Measurements from ENCODE around the gene KISS1.
A peak's percentile ranks its signal among the peaks of the same experiment; 100 is the strongest.

KISS1 gene

DNA sequence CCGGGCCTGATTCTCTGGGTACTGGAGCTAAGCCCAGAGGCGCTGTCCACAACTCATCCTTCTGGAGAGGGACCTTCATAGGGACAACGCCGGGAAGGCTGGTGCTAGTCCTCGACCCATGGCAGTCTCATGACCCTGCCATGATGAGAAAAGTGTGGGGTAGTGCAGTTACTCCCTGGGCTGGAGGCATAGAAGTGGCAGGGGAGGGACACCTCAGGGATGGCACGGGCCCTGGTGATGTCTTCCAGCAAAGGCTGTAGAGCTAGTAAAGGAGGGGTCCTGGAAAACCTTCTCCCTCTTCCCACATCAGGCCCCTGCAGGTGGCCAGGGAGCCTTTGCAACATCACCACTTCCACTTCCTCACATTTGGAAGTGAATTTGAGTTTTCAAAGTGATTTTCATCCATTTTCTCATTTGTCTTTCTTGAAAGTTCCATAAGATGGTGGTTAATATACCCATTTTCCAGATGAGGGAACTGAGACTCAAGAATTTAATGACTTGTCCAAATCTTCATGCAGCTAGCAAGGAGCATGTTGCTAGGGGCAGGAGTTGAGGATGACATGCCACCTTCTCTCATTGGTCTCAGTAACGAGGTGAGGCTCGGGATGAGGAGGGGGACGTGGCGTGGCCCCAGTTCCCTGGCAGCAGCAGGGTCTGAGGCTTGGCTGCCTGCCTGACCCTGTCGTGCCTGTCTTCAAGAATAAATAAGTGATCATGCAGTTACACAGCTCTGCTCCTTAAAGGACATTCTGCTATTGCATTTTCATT, 20.8 kb upstream of the KISS1 start:
- no peak for DNase-seq

DNA sequence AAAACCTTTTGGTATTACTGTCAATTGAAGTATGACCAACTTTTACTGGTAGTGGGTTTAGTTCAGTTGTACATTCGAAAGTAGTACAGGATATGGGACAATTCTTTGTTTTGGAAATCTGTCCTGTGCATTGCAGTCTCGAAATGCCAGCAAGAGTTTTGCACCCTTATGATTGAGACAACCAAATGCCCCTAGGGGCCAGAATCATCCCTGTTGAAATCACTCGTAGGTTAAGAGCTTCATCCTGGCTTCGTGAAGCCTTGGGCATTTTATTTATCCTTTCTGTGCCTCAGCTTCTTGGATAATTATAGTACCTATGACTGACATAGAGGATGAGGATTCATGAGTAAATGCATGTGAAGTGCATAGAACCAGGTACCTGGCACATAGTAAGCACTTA, 19.9 kb upstream of the KISS1 start:
- no peak for DNase-seq

DNA sequence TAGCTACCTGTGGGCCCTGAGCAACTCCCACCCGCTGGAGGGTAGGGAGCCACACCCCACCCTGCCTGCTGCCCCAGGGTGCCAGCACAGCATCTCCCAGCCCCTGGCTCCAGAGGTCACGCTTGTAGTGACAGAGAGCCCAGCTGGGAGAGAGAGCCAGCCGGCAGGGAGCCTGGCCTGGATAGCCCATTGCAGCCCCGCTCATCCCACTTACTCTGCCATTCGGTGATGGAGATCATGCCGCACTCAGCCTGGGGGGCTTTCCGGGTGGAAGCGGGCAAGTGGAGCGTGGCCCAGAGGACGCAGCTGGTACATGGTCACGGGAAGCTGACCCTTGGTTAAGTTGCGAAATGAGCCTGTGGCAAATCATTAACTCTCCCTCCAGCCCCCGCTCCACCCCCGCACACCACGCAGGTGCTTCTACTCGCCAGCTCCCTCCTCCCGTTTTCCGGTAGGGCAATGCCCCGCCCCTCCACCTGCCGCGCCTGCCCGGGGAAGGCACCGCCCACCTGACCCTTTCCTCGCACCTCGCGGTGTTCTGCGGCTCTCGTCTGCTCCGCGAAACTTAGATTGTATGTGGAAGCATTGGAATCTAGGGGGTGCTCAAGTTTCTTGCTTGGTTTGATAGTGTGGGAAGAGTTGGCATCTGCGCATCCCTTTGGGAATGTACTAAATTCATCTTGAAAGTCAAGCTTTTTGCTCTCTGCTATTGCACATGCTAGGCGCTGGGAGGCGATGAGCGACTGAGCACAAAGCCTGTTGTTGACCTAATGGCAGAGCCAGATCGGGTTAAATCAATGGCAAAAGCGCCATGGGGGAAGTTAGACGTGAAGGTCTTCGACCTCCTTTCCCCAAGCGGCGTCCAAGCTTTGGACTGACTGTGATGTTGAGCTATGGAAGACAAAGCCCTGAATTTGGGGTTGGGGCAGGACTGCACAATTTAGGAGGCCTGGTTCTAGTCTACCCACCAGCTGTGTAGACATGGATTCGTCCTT, 17.7 kb upstream of the KISS1 start, which contains the start of gene GOLT1A:
TSS of gene GOLT1A (minus strand) at position 321 of the 995 bp plus-strand sequence. CDS start at position 239, 82 bp downstream.
- DNase-seq = peak; percentile 91

DNA sequence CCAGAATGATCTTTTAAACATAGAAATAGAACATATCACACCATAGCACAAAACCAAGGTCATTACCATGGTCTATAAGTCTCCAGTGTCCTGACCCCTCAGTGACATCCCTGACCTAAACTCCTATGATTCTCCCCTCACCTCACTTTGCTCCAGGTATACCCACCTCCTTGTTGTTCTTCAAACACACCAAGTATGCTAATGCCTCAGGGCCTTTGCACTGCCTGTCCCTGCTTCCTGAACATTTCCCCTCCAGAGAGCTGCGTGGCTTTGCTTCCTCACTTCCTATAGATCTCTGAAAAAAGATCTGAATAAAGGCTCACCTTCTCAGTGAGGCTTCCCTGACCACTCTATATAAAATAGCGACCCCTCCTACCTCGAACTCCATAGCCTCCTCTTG, 16.4 kb upstream of the KISS1 start:
- no peak for DNase-seq

DNA sequence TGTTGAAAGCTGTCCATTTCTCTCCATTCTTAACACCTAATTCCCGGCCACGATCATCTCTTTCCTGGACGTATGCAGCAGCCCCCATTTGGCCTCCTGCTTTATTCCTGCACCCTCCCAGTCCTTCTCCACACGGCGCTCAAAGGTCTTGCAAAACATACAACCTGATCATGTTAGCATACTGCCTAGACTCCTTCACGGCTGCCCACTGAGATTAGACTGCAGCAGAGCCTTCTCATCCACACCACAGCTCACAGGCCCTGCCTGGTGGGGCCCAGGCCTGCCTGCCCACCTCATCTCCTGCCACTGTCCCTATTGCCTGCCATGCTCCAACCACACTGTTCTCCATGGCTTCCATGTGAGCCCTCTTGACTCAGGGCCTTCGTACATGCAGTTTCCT, 14.8 kb upstream of the KISS1 start:
- no peak for DNase-seq

DNA sequence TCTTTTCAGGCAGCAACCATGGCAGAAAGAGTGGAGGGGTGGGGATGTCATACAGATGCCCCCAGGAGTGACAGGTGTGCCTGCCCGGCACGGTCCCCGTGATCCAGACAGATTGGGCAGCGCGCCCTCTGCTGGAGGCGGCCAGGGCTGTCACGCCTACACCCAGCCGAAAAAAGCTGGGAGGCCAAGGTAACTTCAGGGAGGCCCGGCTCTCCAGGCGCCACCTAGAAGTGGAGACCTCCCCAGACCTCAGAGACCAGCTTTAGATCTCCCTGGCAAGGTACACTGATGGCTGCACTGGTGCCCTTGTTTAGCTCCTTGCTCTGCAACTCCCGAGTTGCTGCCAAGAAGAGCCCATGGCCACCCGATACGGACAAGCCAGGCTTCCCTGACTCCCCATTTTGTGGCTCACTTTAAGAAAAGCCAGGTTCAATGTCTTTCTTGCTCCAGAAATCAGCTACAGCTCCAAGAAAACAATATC, 10.9 kb upstream of the KISS1 start:
- peak; percentile 9 for DNase-seq

DNA sequence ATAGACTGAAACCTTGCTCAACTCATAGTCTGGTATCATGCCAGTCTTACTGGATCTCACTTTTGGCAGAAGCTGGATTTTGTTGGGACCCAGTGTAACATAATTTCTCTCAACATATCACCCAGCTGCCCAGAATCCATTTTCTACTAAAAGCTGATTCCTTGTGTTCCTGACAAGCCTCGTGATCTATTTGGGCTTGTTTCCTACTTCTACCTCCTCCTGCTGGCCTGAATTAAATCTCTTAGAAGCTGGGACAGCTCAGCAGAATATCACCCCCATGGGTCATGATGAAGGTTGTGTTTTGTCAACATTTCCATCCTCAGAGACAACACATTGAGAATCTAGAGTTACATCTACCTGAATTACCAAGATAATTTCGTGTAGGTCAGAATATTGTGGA, 9.8 kb upstream of the KISS1 start:
- DNase-seq = no peak

DNA sequence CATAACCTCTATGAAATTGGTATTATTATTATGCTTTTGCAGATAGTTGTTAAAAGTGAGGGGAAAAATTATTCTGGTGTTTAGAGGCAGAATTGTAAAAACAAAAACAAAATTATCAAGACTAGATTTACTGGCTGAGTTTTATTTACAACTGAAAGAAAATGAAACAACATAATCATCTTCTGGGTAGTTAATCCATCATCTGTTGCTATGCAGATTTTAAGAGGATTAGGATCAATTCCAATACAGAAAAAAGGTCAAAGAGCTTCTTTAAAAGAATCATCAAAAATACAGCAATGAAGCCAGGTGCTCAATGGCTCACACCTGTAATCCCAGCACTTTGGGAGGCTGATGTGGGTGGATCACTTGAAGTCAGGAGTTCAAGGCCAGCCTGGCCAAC, 9.2 kb upstream of the KISS1 start:
- no peak for DNase-seq

DNA sequence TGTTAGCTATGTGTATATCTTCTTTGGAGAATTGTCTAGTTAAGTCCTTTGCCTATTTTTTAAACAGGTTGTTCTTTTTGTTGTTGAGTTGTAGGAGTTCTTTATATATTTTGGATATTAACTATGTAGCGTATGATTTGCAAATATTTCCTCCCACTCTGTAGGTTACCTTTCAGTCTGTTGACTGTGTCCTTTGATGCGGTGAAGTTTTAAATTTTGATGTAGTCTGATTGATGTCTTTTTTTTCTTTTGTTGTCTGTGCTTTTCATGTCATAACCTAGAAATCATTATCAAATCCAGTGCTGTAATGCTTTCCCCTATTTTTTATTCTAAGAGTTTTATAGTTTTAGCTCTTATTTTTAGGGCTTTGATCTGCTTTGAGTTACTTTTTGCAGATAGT, 8.7 kb upstream of the KISS1 start:
- no peak for DNase-seq

DNA sequence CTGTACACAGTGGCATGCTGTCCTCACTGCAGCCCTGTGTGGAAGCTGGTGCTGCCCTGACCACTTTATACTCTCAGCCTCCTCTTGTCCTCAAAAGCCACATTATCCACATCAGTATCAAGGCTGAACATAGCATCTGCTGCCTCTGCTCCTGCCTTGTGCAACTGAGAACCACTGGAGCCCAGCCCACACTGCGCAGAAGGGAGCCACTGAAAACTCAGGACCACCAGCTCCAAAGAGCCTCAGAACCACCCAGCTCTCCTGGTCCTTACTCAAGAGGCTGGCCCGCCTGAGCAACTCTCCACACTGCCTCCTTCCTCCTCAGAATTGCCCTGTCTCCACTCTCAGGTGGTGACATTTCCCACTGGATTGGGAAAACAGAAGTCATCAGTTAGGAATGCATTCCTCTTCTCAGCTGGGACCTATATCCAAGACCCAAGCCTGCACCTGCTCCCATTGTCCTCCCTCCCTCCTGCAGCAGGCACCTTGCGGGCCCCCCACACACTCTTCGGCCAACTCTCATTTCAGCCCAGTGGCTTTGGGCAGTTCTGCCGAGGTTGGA, 7.0 kb upstream of the KISS1 start:
- no peak for DNase-seq

DNA sequence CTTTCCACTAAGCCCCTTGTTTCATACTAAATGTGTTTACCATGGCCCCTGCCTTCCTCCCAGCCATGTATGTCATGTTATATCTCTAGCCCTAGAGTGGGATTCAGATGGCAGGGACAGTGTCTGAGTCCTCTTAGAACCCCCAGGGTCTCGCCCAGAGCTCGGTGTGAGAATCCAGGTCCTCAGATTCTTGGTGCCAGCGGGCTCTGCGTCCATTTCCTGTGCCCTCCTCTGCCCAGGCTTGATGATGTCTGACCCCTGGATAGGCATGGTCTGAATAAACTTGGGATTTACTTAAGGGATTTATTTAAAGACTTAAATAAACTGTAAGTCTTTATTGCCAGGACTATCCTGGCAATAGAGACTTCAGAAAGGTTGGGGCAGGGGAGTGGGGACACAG, 6.2 kb upstream of the KISS1 start:
- no peak for DNase-seq

DNA sequence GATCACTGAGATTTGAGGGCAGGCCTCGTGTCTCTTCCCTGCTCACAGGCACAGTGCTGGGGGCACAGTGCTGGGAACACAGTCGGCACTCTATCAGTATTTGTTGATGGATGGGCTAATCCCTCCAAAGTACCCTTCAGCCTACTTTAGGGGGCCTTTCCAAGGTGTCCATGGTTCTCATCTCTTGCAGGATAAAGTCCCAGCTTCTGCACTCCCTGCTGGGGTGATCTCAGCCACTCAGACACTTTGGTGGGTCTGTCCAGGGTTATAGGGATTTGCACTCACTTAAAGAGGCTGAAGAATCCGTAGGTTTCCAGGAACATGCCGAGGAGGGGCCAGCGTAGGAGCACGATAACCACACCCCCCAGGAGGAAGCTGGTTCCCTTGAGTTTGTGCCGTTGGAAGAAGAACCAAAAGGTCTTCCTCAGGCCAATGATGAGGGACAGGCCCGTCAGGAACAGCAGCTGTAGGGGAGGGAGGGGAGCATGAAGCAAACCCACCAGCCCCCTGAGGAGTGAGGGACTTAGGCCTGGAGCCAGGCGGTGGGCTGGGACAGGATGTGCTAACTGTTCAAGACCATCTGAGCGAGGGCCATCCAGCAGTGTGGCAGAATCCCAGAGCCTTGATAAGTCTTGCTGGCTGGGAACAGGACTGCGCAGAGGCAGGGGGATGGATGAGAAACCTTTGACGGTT, 5.2 kb upstream of the KISS1 start:
- no peak for DNase-seq

DNA sequence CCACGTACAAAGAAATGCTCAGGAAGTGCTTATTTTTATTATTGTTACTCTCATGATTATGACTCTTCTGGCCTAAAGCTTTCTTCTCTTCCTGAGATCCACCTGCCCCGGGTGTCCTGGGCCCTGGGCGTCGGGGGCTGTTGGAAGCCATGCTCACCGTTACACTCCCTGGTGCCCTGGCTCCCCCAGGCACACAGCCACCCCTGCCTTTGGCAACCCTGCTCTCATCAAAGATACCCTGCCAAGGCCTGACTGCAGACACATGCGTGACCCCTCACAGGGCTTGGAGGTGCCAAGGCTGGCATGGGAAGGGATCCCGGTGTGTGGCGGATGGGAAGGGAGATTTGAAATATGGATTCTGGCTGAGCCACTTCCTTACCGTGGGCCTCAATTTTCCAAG, 3.3 kb upstream of the KISS1 start:
- DNase-seq = no peak

DNA sequence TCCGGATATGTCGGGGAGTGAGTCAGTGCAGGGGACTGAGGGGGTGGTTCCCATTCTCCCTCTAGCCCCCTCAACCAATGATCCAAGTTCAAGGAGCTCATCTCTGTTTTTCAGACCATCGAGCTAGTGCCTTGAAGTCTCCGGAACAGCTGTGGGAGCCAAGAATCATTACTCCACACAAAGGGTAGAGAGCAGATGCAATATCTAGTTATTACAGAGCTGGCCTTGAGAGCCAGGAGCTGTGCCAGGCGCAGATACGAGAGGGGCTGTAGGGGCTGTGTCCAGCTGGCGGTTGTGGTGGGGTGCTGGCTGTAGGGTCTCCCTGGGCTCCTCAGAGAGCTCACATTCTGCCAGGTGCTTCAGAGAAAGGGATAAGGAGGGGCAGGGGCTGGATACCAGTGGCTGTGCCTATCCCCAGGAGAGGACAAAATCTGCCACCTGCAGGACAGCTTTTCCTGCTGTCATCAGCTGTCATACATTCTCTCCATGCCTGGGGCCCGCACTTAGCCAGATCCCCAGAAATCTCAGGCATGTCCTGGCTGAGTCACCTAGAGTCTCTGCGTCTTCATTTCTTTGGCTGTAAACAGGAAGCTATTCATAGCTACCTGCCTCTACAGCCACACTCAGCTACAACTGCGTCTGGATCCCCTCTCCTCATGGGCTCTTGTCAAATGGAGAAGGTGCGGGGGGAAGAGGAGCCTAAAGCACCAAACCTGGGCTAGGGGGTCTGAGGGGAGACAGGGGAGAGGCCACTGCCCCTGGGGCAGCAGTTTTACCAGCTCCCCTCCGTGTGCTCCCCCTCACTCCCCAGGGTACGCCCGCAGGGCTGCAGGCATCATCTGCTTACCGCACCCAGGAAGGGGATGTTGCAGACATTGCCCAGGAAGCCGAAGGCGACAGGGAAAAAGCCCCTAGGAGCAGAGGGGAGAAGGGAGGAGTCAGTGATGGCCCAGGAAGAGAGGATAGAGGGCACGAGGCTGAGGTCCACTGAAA, 2.4 kb upstream of the KISS1 start:
- peak; percentile 61 for DNase-seq

DNA sequence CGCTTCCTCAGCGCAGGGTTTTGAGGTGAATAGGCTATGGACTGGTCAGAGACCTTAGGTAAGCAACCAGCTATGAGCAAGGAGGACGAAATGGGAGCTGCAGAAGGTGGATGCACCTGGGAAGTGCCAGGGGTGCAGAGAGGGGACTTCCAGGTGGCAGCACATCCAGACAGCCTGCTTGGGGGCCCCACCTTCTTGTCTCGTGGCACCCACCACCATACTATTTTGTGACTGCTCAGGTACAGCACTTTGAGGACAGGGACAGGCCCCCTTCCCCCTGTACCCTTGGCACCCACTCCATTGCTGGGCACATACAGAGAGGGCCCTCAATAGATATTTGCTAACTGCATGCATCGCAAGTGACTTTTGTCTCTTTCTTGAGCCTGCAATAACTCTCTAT, 777 bp upstream of the KISS1 start:
- no peak for DNase-seq

DNA sequence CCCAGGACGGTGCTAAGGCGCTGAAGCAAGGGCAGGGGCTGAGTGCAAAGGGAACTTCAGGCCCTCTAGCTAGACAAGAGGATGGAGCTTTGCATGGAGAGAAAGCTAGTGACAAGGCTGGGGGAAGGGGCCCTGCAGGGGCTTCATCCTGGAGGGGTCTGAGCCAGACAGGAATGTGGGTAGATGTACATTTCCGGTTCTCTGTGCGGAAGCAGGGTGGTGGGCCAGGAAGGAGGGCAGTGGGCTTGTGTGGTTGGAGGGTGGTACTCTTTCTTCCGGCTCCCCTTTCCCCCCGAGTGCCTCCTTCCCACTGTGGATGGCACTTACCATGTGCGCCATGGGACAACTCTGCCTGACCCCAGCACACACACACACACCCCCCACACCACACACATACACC, 1.5 kb downstream of the KISS1 start:
- DNase-seq = no peak

DNA sequence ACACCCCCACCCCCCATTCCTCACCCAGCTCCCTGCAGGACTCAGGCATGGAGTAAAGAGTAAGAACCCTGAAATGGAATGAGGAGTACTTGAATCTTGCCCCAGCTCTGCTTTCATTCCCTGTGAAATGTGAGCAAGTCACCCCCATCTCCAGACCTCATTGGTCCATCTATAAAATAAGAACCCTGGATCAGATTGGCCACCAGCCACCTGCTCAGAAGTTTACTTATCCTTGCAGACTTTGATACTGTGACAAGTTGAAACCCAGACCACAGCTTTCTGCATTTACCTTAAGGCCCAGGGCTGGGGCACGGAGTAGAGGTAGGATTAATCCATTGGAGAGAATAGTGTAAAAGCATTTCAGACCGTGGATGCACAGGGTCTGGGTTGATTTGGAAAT, 2.2 kb downstream of the KISS1 start:
- DNase-seq = no peak

DNA sequence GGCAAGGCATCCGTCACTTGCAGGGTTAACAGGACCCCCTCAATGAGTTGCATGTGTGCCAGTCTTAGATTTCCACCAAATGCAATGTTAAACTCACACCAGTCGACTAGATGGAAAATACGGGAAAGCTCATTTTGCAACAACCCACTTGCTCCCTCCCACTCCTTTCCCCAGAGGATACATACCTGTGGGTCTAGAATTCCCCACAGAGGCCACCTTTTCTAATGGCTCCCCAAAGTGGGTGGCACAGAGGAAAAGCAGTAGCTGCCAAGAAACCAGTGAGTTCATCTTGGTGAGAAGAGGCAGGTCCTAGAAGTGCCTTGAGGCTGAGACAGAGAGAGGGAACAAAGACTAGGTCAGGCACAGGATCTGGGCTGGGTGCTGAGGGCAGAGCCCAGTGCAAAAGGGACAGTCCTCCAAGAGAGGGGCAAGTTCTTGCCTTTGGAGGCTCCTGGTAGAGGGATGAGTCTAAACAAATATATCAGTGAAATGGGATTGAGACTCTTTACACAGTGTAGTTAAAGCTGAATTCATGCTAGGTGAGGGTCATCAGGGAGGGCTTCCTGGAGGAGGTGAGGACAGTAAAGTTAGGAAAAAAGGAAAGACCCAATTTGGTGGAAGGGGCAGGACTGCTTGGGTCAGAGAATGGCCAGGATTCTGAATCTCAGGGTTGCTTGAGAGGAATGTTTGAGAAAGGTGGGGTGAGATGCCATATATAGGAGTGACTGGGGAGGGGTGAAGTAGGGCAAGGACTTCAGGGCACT, 3.5 kb downstream of the KISS1 start:
- DNase-seq = no peak

DNA sequence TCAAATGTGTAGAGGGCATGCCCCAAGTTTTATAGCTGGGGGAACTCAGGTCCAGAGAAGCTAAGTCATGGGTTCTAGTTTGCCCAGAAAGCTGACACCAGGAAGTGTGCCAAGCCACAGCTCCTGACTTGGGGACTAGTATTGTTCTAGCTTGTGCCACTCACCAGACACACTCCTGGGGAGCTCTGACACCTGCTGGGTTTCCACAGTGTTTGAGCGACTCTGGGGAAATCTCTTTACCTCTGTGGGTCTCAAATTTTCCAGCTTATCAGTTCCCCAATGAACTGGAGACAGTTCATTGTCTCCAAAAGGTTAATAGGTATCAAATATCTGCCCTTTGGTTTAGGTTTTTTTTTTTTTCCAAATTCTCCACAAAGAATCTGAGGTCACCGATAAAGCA, 4.2 kb downstream of the KISS1 start:
- DNase-seq = no peak

DNA sequence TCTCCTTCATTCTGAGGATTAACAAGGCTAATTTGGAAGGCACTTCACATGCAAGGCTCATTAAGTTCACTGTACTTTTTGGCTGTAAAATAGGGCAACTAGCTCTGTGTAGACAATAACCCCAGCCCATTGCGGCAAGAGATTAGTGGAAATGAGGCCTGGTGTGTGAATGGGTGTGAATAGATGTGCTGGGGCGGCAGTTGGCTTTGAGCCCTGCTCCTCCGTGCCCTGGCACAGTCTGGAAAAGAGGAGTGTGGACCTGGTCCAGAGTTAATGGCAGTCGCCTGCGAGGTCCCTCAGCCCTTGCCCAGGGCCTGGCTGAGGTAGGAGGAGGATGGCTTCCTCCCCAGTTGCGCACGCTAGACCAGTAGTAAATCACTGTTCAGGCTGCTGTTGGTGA, 4.8 kb downstream of the KISS1 start:
- no peak for DNase-seq

All from NCI-H226 (cell line).